ENCODE data around the gene CES1. TPM values are rescaled to one million over a fixed set of nuclear protein-coding genes. Genes with fewer than 3 reads are reported as not detected.

The CES1 gene
- total and polyA plus RNA-seq, 10 of the 15 experiments (the other 5 are each of a cell fraction or from before 2014, with no cell fraction given), result 0.08 to 0.69 (median 0.27) TPM; not detected in 6

GRCh38 chr16:55811811-55812210 is 21.1 kb downstream of the CES1 start:
- Histone ChIP-seq H2AFZ (ENCODE audit: control insufficient read depth, low read depth, low read length) (no peak overlapping the region), H3K27ac (ENCODE audit: control insufficient read depth, insufficient read depth) (no peak overlapping the region), H3K9ac (ENCODE audit: control insufficient read depth, insufficient read depth, low read length) (no peak overlapping the region), H3K36me3 (ENCODE audit: control insufficient read depth in 2 of 2, insufficient read depth in 2 of 2, low read length in 1 of 2) (no peaks in the 10 kb centered on the region), H3K4me3 (no peak overlapping the region), H3K27me3 (replicated peaks in 1 of 2; ENCODE audit: control insufficient read depth in 2 of 2, insufficient read depth in 2 of 2, low read length in 1 of 2) (no peaks in the 10 kb centered on the region; a peak in 1 of 4 replicates), H3K9me3 (replicated peaks; ENCODE audit: control insufficient read depth, insufficient read depth, low read length) (no peaks in the 10 kb centered on the region), H4K20me1 (ENCODE audit: control insufficient read depth, insufficient read depth) (no peaks in the 10 kb centered on the region), H3K79me2 (ENCODE audit: control insufficient read depth, insufficient read depth, low read length) (no peaks in the 10 kb centered on the region), H3K4me1 (ENCODE audit: control insufficient read depth, insufficient read depth, low read length) (no peaks in the 10 kb centered on the region), H3K4me2 (ENCODE audit: control insufficient read depth, insufficient read depth) (no peak overlapping the region)
- ATAC-seq (no peak), DNase-seq (ENCODE audit: low read depth, low spot score) (no peak), FAIRE-seq (no peak)
- no TSS peak for BruUV-seq (replicated peaks)
- SMC1A ChIA-PET (ENCODE audit: uncharacterized antibody, unreplicated experiment), result no interaction called here
- intact Hi-C loops (cut with micrococcal nuclease; ENCODE audit: unreplicated experiment) (no loop called here), in situ Hi-C loops (cut with MboI) (no loop called here)
- 2% methylated on average over 4 of the region's 4 CpGs for WGBS (ENCODE audit: insufficient coverage, insufficient replicate concordance, low lambda C conversion rate, missing lambda C conversion rate)
- CTCF ChIA-PET, result no interaction called here
- RAD21 ChIA-PET (ENCODE audit: unreplicated experiment), result no interaction called here
- TF ChIP-seq CBX3 (IDR thresholded peaks at IDR 0.05; ENCODE audit: borderline replicate concordance, low read depth) (no peak), E4F1 (IDR thresholded peaks at IDR 0.05; ENCODE audit: borderline replicate concordance, partially characterized antibody) (no peak), ZSCAN29 (IDR thresholded peaks at IDR 0.05) (no peak), ASH2L (IDR thresholded peaks at IDR 0.05; ENCODE audit: borderline replicate concordance, low read depth) (no peak), PBX3 (IDR thresholded peaks at IDR 0.05; ENCODE audit: insufficient replicate concordance, low read depth, low read length) (no peak)
- POLR2A ChIA-PET, result no interaction called here
